ENCODE results near the gene KRTAP4-7. TPM values are rescaled to one million over a fixed set of nuclear protein-coding genes. Genes with fewer than 3 reads are reported as not detected.
"Not testable (repeated sequence)": the region's sequence is repeated elsewhere in the genome, so short reads cannot be mapped to it uniquely, and the experiment has no call there.

Gene KRTAP4-7
- total and polyA plus RNA-seq, 8 donors = not detected

- no peaks in the 10 kb centered on the region for H3K27me3 ChIP-seq
- no peak overlapping the region for H3K4me3 ChIP-seq
- no peak overlapping the region for H3K27ac ChIP-seq
- H3K36me3 ChIP-seq = no peaks in the 10 kb centered on the region
- ATAC-seq (no peak), DNase-seq (no peak), FAIRE-seq (no peak)
- 89 to 98% methylated on average over 1 of the region's 1 CpG for WGBS, 2 donors
- H3K9me3 ChIP-seq = no peaks in the 10 kb centered on the region
- TF ChIP-seq CTCF (IDR thresholded peaks at IDR 0.05) = no peak
- intact Hi-C loops (cut with DNase I) = no loop called here
- H3K4me1 ChIP-seq = no peaks in the 10 kb centered on the region
Observed at GRCh38 chr17:41103896-41104295, 19.9 kb downstream of the KRTAP4-7 start.

GRCh38 chr17:41104386-41105038 lies 20.6 kb downstream of the KRTAP4-7 start:
- not testable (repeated sequence) for FAIRE-seq

GRCh38 chr17:41105347-41105746 lies 21.4 kb downstream of the KRTAP4-7 start, which contains the start of gene KRTAP4-9:
TSS of gene KRTAP4-9 (plus strand) at chr17:41105389. CDS start at chr17:41105389, 0 bp downstream.
- FAIRE-seq; H3K9me3 ChIP-seq; H3K4me3 ChIP-seq; ATAC-seq; H3K4me1 ChIP-seq; H3K36me3 ChIP-seq; intact Hi-C loops (cut with DNase I); H3K27ac ChIP-seq; H3K27me3 ChIP-seq; DNase-seq: not testable (repeated sequence)
- 57 to 59% methylated on average over 6 to 10 of the region's 10 CpGs for WGBS, 2 donors

More at GRCh38 chr17:41104386-41105038, 20.6 kb downstream of the KRTAP4-7 start:
- H3K36me3 ChIP-seq; H3K27me3 ChIP-seq; H3K9me3 ChIP-seq; DNase-seq; ATAC-seq; H3K27ac ChIP-seq; H3K4me1 ChIP-seq; H3K4me3 ChIP-seq; intact Hi-C loops (cut with DNase I): not testable (repeated sequence)
- WGBS, 2 donors = 45 to 66% methylated on average over 2 of the region's 2 CpGs

- DNase-seq (no peak), FAIRE-seq (no peak), ATAC-seq (no peak)
- no peak overlapping the region for H3K27ac ChIP-seq
- no peaks in the 10 kb centered on the region for H3K27me3 ChIP-seq
- H3K9me3 ChIP-seq = no peaks in the 10 kb centered on the region
- no peaks in the 10 kb centered on the region for H3K36me3 ChIP-seq
- intact Hi-C loops (cut with DNase I) = no loop called here
- H3K4me1 ChIP-seq = no peaks in the 10 kb centered on the region
- TF ChIP-seq CTCF (IDR thresholded peaks at IDR 0.05) = no peak
- WGBS, 2 donors = 29 to 35% methylated on average over 1 of the region's 1 CpG
- no peak overlapping the region for H3K4me3 ChIP-seq
Observed at GRCh38 chr17:41107941-41108450, 24.0 kb downstream of the KRTAP4-7 start.

- H3K9me3 ChIP-seq; intact Hi-C loops (cut with DNase I); FAIRE-seq; DNase-seq; H3K27me3 ChIP-seq; H3K4me3 ChIP-seq; H3K27ac ChIP-seq; ATAC-seq; H3K4me1 ChIP-seq; H3K36me3 ChIP-seq: not testable (repeated sequence)
- WGBS, 2 donors = 0 to 51% methylated on average over 1 of the region's 1 CpG
Observed at GRCh38 chr17:41108728-41109386, 24.9 kb downstream of the KRTAP4-7 start.

GRCh38 chr17:41111151-41111885 lies 27.4 kb downstream of the KRTAP4-7 start:
- Histone ChIP-seq H3K9me3 (no peaks in the 10 kb centered on the region), H3K27me3 (no peaks in the 10 kb centered on the region), H3K4me3 (no peak overlapping the region), H3K36me3 (no peaks in the 10 kb centered on the region), H3K27ac (no peak overlapping the region), H3K4me1 (no peaks in the 10 kb centered on the region)
- intact Hi-C loops (cut with DNase I) = no loop called here
- FAIRE-seq (no peak), ATAC-seq (no peak), DNase-seq (no peak)
- 66 to 81% methylated on average over 2 of the region's 2 CpGs for WGBS, 2 donors
- no peak for TF ChIP-seq CTCF (IDR thresholded peaks at IDR 0.05)
